ENCODE measurements around the gene GIPC3.
"Not testable (repeated sequence)": the region's sequence is repeated elsewhere in the genome, so short reads cannot be mapped to it uniquely, and the experiment has no call there.

Gene GIPC3

GRCh38 chr19:3578390-3578789, 6.9 kb upstream of the GIPC3 start:
- DNase-seq: no peak

GRCh38 chr19:3580156-3580934, 4.9 kb upstream of the GIPC3 start:
- DNase-seq: no peak

- DNase-seq: not testable (repeated sequence)
Measured at GRCh38 chr19:3581792-3582191, 3.5 kb upstream of the GIPC3 start.

GRCh38 chr19:3584036-3584802, 1.1 kb upstream of the GIPC3 start:
- not testable (repeated sequence) for DNase-seq

DNA sequence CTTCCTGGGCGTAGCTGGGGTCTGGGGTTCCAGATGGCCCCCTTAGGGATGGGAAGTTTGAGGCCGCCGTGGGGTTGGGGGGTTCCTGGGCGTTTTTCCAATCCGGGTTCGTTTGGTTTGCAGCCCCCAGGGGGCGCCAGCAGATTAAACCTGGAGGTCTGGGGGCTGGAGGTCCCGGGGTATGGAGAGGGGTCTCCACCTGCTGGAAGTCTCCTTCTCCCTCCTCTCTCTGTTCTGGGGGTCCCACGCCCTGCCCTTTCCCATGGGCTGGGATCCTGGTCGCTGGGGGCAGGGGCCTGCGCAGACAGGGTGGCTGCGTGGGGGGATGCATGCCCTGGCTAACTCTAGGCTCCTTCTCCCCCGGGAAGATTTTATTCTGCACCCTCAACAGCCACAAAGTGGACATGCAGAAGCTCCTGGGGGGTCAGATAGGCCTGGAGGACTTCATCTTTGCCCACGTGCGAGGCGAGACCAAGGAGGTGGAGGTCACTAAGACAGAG, 899 bp downstream of the GIPC3 start:
- DNase-seq: peak; percentile 60

DNA sequence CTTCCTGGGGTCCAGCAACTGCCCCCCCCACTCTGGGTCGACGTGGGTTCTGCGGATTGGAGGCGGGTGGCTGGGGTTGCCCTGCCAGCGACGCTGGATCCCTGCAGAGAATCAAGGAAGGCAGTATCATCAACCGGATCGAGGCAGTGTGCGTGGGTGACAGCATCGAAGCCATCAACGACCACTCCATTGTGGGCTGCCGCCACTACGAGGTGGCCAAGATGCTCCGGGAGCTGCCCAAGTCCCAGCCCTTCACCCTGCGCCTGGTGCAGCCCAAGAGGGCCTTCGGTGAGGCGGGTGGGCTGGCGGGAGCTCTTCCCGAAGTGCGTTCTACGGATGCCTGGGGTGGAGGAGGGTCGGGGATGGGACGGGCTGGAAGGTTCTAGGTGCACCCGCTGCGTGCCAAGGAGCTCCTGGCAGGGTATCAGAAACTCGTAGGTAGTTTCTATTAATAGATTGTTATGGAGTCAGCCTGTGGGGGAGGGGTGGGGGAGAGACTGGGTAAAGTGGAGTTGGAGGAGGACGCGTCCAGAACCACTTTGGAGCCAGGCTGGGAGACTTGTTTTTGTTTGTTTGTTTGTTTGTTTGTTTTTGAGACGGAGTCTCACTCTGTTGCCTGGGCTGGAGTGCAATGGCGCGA, 1.5 kb downstream of the GIPC3 start:
- no peak for DNase-seq

- DNase-seq: no peak
Measured at GRCh38 chr19:3589439-3589838, 4.2 kb downstream of the GIPC3 start.

DNA sequence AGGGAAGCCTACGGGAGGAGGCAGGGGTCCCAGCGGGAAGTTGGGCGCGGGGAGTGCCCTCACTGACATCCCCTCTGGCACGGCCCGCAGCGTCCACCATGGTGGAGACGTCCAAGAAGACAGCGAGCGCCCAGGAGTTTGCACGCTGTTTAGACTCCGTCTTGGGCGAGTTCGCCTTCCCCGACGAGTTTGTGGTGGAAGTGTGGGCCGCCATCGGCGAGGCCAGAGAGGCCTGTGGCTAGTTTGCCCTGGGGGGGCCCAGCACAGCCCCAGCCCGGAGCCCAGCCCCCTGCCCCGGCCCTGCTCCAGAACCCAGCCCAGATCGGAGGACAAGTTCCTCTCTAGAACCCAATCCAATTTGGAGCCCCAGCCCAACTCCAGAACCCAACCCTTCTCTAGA, 4.7 kb downstream of the GIPC3 start:
- no peak for DNase-seq

GRCh38 chr19:3590991-3591659, 5.8 kb downstream of the GIPC3 start:
- no peak for DNase-seq

DNA sequence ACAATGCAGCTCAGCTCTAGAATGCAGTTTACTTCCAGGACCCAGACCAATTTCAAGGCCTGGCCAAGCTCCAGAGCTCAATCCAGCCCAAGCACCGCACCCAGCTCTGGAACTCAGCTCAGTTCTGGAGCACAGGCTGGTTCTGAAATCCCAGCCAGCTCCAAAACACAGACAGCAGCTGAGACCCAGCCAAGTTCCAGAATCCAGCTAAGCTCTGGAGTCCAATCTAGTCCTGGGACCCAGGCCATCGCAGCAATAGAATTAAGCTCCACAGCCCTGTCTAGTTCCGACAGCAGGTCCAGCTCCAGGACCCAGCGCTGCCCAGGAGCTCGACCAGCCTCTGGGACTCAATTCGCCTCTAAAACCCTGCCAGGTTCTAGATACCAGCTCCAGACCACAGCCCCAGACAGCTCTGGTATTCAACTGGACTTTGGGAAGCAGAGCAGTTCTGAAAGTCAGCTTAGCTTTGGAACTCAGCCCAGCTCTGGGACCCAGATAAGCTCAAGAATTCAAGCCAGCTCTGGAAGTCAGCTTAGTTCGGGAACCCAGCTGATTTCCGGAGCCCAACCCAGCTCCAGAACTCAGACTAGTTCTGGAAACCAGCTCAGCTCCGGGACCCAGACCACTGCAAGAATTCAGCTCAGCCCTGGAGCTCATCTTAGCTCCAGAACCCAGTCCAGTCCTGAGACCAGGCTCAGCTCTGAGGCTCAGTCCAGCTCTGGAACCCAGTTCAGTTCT, 6.8 kb downstream of the GIPC3 start:
- no peak for DNase-seq

DNA sequence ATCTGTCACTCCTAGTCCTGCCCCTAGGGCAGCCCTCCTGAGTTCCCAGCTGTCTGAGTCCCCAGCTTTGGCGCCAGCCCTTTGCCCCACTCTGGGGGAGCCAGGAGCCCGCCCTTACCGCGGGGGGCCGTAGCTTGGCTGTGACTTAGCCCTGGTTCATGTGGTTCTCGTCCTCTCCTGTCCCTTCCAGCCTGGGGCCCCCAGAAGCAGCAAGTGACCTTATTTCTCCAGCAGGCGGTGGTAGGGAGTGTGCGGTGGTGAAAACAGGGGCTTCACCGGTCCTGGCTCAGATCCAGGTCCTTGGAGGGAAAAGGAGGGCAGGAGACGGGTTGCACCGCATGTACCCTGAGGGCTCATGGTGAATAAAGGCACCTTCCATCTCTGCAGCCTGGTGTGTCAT, 7.9 kb downstream of the GIPC3 start:
- DNase-seq: no peak

GRCh38 chr19:3595521-3596061, 10.3 kb downstream of the GIPC3 start:
- no peak for DNase-seq

- no peak for DNase-seq
Measured at GRCh38 chr19:3599776-3600187, 14.5 kb downstream of the GIPC3 start.

DNA sequence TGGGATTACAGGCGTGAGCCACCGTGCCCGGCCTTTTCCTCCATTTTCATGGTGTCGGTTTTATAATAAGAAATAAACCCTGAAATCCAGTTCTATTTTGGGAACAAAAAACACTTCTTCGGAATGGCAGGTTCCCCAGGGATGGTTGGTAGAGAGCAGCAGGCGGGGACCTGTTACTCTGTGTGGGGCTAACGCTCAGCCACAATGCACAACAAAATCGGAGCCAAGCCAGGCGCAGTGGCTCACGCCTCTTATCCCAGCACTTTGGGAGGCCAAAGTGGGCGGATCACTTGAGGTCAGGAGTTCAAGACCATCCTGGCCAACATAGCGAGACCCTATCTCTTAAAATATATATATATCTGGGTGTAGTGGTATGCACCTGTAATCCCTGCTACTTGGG, 15.7 kb downstream of the GIPC3 start:
- DNase-seq: no peak

DNA sequence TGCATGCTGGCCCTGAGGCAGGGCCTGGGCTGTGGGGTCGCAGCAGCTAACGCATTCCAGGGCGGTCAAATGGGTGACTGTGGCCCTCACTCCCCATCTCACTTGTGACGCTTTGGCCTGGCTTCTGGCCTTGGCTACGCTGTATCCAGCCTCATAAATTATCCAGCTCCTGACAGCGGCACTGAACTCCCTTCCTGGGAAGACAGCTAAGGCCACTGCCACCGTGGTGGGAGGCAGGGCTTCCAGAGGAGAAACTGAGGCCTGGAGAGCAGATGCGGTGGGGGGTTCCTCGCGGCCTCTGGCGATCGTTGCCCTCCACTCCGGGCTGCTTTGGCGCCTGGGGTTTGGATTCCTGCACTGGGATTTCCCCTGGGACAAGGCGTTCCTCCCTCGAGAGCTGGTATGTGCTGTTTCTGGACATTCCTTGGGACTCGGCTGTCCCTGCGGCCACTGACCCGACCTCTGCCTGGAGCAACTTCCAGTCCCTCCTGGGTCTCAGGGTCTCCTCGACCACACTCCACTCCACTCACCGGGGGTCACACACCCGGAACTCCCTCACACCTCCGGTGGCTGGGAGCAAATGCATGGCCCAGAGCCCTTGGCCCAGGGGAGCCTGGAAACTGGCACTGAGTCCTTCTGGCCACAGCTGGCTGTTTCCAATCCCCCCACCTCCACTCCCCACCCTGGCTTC, 18.0 kb downstream of the GIPC3 start:
- DNase-seq: no peak

DNA sequence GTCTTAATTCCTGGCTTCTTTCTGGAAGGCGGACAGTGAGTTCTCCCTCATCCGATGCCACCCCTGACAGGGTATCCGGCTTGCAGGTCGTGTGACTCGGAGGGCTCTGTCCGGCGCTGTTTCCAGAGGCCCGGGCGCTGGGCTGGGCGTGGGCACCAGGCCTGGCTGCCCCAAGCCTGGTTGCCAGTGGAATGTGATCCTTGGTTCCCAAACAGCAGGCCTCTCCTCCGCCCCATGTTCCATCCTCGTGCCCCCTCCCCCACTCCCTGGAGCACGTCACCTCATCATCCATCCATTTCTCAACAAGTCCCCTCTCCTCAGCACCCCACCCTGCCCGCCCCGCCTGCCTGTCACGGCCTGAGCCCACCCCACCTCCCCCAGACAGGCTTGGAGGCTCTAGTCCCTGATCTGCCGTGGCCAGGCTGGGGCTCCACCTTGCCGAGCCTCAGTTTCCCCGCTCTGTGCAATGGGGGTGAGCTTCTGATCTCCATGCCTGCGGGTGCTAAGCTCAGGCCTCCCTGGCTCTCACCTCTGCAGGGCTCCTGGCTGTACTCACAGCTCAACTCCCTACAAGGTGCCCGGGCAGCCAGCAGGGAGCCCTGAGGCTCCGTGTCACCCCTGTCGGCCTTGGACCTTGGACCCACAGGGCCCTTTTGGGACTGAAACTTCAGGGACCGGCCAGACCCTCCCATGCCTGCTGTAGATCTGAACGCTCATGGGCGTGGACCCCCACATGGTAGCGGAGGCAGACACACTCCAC, 19.1 kb downstream of the GIPC3 start:
- DNase-seq: no peak

DNA sequence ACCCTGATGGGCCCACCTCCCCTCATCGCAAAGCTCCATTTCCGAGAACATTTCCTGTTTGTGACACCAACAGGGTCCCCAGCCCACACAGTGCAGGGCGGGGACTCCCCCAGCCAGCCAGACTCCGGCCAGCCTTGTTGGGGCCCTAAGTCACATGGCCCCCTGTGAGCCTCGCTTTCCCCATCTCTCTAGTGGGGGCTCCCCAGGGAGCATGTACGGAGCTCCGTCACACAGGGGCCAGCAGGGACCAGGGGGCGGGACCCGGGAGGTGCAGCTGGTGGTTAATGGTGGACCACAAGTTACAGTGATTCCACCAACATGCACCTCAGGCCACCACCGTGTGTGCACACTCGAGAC, 19.7 kb downstream of the GIPC3 start:
- no peak for DNase-seq

DNA sequence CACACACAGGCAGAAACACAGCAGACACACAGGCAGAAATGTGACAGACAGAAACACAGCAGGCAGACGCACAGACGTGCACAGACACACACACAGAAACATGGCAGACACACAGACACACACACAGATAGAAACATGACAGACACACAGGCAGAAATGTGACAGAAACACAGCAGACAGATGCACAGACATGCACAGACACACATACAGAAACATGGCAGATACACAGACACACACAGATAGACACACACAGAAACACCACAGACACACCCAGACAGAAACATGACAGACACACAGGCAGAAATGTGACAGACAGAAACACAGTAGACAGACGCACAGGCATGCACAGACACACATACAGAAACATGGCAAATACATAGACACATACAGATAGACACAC, 20.1 kb downstream of the GIPC3 start:
- no peak for DNase-seq

GRCh38 chr19:3605770-3606169, 20.5 kb downstream of the GIPC3 start:
- DNase-seq: no peak

DNA sequence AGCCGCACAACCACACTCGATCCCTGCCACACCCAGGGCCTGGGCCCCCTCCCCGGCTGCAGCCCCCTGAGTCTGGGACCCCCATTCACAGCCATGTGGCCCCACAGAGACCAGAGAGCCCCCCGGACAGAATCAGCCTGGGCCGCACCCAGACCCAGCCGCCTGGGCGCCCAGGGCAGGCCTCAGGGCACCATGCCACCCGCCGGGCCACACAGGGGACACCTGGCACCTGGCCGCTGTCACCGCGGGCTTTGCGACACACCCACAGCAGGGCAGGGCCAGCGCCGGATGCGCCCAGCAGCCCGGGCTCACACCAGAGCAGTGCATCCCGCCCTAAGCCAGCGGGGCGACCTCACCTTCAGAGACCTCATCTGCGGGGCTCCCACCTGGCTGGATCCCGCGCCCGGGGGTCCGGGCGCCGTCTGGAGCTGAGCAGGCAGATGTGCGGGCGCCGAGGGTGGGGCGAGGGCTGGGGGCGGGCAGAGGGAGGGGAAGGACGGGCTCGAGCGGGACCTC, 21.0 kb downstream of the GIPC3 start:
- DNase-seq: peak; percentile 26

All from hematopoietic multipotent progenitor cell treated with erythropoietin and hydrocortisone succinate and interleukin-3 and kit ligand, for 6 days (in vitro differentiated cells).